Measurements from ENCODE around the gene FMN2.

The FMN2 gene

GRCh38 chr1:240503036-240503435, 411.4 kb downstream of the FMN2 start:
- no peak for DNase-seq

- DNase-seq, result no peak
Observed at GRCh38 chr1:240503558-240503957, 411.9 kb downstream of the FMN2 start.

DNA sequence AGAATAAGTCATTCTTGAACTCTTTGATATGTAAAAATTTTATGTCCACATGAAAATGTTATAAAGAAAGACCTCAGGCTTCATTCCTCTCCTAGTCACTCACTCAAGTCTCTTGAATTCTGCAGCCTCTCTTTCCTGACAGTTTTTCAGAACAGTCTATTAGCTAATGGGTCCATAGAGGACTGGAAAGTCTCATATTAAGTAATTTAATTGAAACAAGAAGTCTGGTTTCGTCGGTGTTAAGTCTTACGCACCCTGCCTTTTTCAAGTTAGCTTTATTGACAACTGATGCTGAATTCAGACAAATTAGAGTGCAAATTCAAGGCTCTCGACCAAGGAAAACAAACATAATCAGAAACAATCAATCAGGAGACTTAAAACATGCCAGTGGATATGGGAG, 414.5 kb downstream of the FMN2 start:
- DNase-seq, result no peak

DNA sequence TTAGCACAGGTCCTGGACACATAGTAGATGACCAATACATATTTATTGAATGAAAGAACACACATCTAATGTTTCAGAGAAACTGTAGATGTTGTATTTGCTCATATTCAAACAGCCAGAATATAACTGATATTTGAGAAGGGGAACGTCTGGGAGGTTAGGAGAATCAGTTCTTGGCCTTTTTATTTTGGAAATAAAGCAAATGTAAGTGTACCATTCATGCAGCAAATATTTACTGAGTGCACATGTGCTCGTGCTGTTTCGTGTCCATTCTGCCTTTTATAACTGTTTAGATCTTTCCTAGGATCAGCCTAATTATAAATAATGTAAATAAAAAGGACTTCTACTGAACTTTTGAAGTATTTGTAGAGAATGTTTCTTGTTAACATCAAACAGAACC, 416.5 kb downstream of the FMN2 start:
- no peak for DNase-seq

GRCh38 chr1:240508950-240509349, 417.3 kb downstream of the FMN2 start:
- no peak for DNase-seq

DNA sequence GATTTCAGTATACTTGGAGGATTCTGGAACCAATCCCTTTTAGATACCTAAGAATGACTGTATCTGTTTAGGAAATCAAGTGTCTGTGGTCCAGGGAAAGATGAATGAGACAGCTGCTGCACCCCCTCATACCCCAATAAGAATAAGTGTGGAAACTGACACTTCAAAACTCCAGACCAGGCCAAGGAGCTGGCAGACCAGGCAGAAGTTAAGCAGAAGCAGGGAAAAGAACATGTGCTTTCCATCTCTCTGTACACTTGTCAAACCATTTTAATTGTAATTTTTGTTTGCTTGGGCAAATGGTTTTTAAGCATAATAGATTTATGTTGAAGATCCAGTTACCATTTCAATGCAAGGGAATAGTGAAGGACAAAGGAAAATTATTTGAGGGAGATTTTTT, 420.1 kb downstream of the FMN2 start:
- DNase-seq, result no peak

GRCh38 chr1:240515505-240515904, 423.8 kb downstream of the FMN2 start:
- DNase-seq, result no peak

GRCh38 chr1:240516069-240516468, 424.4 kb downstream of the FMN2 start:
- no peak for DNase-seq

DNA sequence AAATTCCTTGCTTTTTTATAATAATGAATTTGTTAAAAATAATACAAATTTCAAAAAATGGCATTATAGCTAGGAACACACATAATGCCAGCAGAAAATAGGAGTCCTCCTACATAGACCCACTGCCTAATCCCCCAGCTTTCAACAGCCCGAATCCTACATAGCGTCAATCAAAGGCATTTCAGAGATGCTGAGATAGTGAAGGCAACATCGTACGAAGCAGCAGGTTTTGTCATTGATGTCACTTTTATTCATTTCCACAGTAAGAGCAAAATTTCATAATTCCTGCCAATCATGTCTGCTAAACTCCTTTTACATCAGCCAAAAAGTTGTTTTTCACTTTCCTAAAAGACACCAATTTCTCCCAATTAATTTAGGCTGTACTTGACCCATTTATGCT, 426.2 kb downstream of the FMN2 start:
- DNase-seq, result no peak

DNA sequence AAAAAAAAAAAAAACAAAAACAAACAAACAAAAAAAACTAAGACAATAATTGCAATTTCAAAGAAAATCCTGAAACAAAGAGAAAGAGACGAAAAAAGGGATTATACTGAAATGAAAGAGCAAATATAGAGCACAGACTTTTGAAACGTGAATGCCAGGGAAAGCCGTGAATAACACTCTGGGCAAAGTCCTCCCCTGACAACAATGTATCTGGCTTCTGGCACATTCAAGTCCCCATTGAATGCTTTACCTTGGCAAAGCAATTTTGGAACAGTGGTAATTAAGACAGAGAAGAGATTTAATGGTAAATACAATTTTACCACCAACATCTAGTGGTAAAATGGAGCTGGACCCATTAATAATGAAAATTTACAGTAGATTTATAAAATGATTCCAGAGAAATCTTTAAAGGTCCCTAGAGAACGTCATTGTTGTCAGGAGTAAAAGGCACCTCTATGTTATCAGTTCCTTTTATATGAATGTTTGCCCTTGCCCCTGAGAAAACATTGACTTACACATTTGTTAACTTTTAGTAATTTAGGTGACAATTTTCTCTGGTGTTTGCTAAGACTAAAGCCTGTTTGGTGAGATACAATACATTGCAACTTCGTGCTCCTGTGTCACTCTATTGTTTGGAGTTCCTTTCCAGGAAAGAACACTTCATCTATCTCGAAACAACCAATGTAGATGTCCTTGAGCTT, 430.6 kb downstream of the FMN2 start:
- DNase-seq, result no peak

GRCh38 chr1:240524356-240525069, 432.8 kb downstream of the FMN2 start:
- DNase-seq, result no peak
